ENCODE data around the gene ME3. TPM values are rescaled to one million over a fixed set of nuclear protein-coding genes. Genes with fewer than 3 reads are reported as not detected.

The ME3 gene
- total RNA-seq, 3 donors from 2014 or later (not counting 1 experiment from before 2014, with no cell fraction given): 5.2 to 7.5 (median 6.9) TPM

- Histone ChIP-seq H3K27me3 (ENCODE audit: control insufficient read depth, insufficient read depth, low read length) (no peaks in the 10 kb centered on the region), H3K36me3 (ENCODE audit: control insufficient read depth, insufficient read depth, low read length) (no peaks in the 10 kb centered on the region), H3K4me3 (ENCODE audit: low read length) (no peak overlapping the region), H3K4me1 (ENCODE audit: control insufficient read depth, insufficient read depth, low read length) (peaks cover 19% of the 10 kb centered on the region), H3K9me3 (ENCODE audit: control insufficient read depth, insufficient read depth, low read length) (no peaks in the 10 kb centered on the region), H3K27ac (ENCODE audit: low read length) (no peak overlapping the region)
- no peaks in the 10 kb centered on the region for H3K27me3 Mint-ChIP-seq (ENCODE audit: low read depth in 2 of 2)
- DNase-seq (no peak), ATAC-seq (peak in 1 of 3 donors; percentile 84)
- no peak for TF ChIP-seq CTCF (IDR thresholded peaks at IDR 0.05)
- H3K4me3 Mint-ChIP-seq: no peak overlapping the region
- intact Hi-C loops (cut with micrococcal nuclease): no loop called here
- no peaks in the 10 kb centered on the region for H3K9me3 Mint-ChIP-seq
- peaks cover 6 to 15% of the 10 kb centered on the region in 2 donors for H3K4me1 Mint-ChIP-seq
- 94% methylated on average over 8 of the region's 8 CpGs for WGBS (ENCODE audit: insufficient coverage)
- no peaks in the 10 kb centered on the region for H3K36me3 Mint-ChIP-seq
- peak overlapping the region in 1 of 2 donors; percentile 29 for H3K27ac Mint-ChIP-seq
These were observed 226.1 kb downstream of the ME3 start for GRCh38 chr11:86446163-86446923.

- no peak for TF ChIP-seq CTCF (IDR thresholded peaks at IDR 0.05)
- WGBS (ENCODE audit: insufficient coverage): 96% methylated on average over 1 of the region's 1 CpG
- intact Hi-C loops (cut with micrococcal nuclease): no loop called here
- Mint-ChIP-seq H3K4me1 (peaks cover 12 to 20% of the 10 kb centered on the region in 2 donors), H3K27me3 (ENCODE audit: low read depth in 2 of 2) (no peaks in the 10 kb centered on the region), H3K36me3 (no peaks in the 10 kb centered on the region), H3K9me3 (no peaks in the 10 kb centered on the region), H3K27ac (no peak overlapping the region), H3K4me3 (no peak overlapping the region)
- Histone ChIP-seq H3K4me3 (ENCODE audit: low read length) (no peak overlapping the region), H3K27me3 (ENCODE audit: control insufficient read depth, insufficient read depth, low read length) (no peaks in the 10 kb centered on the region), H3K9me3 (ENCODE audit: control insufficient read depth, insufficient read depth, low read length) (no peaks in the 10 kb centered on the region), H3K27ac (ENCODE audit: low read length) (no peak overlapping the region), H3K36me3 (ENCODE audit: control insufficient read depth, insufficient read depth, low read length) (no peaks in the 10 kb centered on the region), H3K4me1 (ENCODE audit: control insufficient read depth, insufficient read depth, low read length) (peaks cover 19% of the 10 kb centered on the region)
- ATAC-seq (peak in 1 of 3 donors; percentile 14), DNase-seq (no peak)
These were observed 227.4 kb downstream of the ME3 start for GRCh38 chr11:86444981-86445380.

GRCh38 chr11:86443415-86443814, 229.0 kb downstream of the ME3 start:
- 30% methylated on average over 1 of the region's 1 CpG for WGBS (ENCODE audit: insufficient coverage)
- no peak for ATAC-seq

More at GRCh38 chr11:86443415-86443814, 229.0 kb downstream of the ME3 start:
- H3K27ac ChIP-seq (ENCODE audit: low read length): no peak overlapping the region
- H3K4me3 ChIP-seq (ENCODE audit: low read length): no peak overlapping the region
- Mint-ChIP-seq H3K27ac (no peak overlapping the region), H3K4me3 (no peak overlapping the region), H3K27me3 (ENCODE audit: low read depth in 2 of 2) (no peaks in the 10 kb centered on the region), H3K4me1 (peaks cover 12 to 20% of the 10 kb centered on the region in 2 donors), H3K36me3 (no peaks in the 10 kb centered on the region), H3K9me3 (no peaks in the 10 kb centered on the region)
- H3K27me3 ChIP-seq (ENCODE audit: control insufficient read depth, insufficient read depth, low read length): no peaks in the 10 kb centered on the region
- H3K36me3 ChIP-seq (ENCODE audit: control insufficient read depth, insufficient read depth, low read length): no peaks in the 10 kb centered on the region
- H3K4me1 ChIP-seq (ENCODE audit: control insufficient read depth, insufficient read depth, low read length): peaks cover 19% of the 10 kb centered on the region
- no peaks in the 10 kb centered on the region for H3K9me3 ChIP-seq (ENCODE audit: control insufficient read depth, insufficient read depth, low read length)
- intact Hi-C loops (cut with micrococcal nuclease): no loop called here
- no peak for TF ChIP-seq CTCF (IDR thresholded peaks at IDR 0.05)
- DNase-seq: no peak
